GM20000 (cell line): ENCODE results near the gene RHOG.
"Not testable (repeated sequence)": the region's sequence is repeated elsewhere in the genome, so short reads cannot be mapped to it uniquely, and the experiment has no call there.

Source experiments
- DNase-seq: peaks from one replicate; pipeline ENCODE4 v3.0.0; 2012; ENCODE audit warnings: low spot score
- TF ChIP-seq, protein P1 (sequence below): IDR thresholded peaks from 2 replicates; pipeline ENCODE4 v1.5.1; 2012; ENCODE audit warnings: mild to moderate bottlenecking, control low read depth; ENCODE audit errors: extremely low read depth, missing control alignments

RHOG gene

DNA sequence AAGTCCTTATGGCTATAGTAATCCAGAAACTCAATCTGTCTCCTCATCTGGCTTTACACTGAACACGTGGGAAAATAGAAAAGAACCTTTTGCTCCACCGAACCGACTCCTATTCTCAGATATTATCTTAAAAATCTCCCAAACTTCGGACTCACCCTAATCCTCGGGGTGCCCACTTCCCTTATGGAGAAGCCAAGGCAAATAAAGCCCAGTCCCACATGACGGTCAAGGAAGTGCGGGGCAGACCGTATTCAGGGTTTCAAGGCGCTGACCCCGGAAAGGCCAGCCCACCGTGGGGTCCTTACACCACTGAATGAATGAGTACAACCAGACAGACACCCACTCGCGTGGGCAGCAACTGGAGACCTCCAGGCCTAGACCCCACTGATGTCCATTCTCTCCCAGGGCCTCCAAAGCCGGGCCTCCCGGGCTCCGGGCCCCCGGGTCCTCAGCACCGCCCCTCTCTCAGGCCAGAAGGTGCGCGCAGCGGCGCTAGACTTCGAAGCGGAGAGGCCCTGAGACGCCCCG lies 43.9 kb downstream of the RHOG start:
- no peak for DNase-seq
- TF ChIP-seq, protein P1, sequence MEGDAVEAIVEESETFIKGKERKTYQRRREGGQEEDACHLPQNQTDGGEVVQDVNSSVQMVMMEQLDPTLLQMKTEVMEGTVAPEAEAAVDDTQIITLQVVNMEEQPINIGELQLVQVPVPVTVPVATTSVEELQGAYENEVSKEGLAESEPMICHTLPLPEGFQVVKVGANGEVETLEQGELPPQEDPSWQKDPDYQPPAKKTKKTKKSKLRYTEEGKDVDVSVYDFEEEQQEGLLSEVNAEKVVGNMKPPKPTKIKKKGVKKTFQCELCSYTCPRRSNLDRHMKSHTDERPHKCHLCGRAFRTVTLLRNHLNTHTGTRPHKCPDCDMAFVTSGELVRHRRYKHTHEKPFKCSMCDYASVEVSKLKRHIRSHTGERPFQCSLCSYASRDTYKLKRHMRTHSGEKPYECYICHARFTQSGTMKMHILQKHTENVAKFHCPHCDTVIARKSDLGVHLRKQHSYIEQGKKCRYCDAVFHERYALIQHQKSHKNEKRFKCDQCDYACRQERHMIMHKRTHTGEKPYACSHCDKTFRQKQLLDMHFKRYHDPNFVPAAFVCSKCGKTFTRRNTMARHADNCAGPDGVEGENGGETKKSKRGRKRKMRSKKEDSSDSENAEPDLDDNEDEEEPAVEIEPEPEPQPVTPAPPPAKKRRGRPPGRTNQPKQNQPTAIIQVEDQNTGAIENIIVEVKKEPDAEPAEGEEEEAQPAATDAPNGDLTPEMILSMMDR, result no peak

DNA sequence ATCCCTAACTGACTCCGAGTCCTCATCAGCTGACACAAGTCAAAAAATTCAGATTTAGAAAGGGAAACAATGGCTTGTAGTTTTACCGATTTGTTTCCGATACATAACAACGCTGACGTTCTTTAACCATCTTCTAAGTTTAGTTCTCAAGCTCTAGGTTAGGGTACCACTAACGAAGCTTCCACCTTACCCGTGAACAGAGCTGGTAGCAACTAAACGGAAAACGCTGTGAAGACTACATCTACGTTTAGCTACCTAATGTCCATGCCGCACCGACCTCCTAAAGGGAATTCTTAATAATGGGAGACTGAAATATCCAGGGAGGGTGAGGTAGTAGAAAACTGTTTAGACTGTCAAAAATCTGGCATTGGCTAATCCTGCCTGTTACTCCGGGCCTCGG lies 44.4 kb downstream of the RHOG start:
- DNase-seq, result no peak
- TF ChIP-seq, protein P1, result no peak

DNA sequence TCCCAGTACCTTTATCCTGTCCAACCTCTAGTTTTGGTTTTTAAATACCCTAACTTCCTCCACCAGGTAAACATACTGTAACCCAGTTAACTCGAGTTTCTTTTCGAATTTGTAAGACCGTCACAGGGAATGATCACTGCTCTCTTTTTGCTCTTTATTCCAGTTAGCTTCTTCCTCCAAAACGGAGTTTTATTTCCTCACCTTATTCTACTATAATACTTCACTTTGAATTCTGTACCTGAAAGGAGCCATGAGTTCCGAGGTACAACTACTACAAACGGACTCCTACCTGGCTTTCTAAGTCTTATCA lies 44.8 kb downstream of the RHOG start:
- TF ChIP-seq, protein P1, result no peak
- no peak for DNase-seq

DNA sequence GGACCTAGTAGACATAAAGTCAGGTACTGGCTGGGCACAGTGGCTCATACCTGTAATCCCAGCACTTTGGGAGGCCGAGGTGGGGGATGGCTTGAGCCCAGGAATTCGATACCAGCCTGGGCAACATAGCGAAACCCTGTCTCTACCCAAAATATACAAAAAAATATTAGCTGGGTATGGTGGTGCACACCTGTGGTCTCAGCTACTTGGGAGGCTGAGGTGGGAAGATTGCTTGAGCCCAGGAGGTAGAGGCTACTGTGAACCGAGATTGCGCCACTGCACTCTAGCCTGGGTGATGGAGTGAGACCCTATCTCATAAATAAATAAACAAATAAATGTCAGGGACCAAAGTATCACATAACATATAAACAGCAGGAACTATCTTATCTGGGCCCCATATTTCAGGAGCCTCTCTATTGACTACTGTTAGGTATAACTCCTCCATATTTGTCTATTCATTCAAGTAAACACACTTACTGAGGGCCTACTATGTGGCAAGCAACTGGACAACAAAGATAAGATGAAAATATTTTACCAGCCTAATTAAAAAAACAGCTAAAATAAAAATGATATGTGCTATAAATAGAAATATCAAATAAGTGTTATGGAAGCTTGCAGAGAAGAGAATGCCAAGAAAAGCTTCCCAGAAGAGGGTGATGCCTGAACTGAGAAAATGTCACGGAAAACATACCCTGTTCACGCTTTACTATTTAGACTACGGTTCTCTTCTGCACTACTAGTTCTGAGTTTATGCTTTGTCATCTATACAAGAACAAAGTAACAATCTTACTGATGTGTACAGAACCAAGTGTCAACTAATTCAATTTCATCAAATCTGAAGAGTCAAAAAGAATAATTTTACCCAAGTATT lies 45.4 kb downstream of the RHOG start:
- TF ChIP-seq, protein P1, result no peak
- DNase-seq, result no peak

DNA sequence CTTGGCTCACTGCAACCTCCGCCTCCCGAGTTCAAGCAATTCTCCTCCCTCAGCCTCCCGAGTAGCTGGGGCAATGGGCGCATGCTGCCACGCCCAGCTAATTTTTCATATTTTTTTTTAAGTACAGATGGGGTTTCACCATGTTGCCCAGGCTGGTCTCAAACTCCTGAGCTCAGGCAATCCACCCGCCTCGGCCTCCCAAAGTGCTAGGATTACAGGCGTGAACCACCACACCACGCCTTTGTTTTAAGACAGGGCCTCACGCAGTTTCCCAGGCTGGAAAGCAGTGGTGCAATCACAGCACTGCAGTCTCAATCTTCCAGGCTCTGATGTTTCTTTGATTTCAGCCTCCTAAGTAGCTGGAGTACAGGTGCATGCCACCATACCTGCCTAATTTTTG lies 46.4 kb downstream of the RHOG start:
- DNase-seq, result not testable (repeated sequence)

DNA sequence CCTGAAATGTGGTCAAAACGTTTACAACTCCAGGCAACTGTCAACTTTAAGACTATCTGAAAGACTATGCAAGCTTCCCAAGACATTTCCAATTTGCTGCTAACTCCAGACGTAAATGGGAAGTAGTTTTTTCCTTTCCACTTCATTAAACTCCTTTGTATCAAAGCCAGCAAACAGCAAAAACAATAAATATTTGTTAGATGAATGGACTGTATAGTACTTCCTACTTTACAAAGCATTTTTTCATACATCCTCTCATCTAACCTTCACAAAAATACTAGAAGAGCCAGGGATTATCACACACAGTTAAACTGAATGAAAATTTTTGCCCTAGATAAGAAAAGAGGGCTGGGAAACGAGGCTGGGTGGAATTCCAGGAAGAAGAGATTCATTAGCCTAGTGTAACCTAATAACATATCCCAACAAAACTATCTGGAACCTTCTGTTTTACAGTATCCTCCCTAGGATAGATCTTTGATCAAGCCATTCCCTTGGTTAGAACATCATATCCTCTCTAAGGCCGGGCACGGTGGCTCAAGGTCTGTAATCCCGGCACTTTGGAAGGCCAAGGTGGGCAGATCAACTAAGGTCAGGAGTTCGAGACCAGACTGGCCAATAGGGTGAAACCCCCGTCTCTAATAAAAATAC lies 53.9 kb downstream of the RHOG start:
- TF ChIP-seq, protein P1, result no peak
- DNase-seq, result no peak

DNA sequence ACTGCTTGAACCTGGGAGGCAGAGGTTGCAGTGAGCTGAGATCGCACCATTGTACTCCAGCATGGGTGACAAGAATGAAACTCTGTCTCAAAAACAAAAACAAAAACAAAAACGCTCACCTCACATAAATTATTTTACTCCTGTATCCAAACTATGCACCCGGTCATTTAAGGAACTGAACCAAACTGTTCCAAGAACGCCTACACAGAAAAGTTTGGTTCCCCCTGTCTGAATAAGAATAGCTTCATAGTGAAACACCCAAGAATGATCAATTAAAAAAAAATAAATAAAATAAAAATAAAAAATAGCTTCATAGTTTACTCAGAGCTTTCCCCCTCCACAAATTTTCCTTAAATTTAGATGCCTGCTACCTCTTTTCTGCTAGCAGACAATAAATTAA lies 57.1 kb downstream of the RHOG start:
- TF ChIP-seq, protein P1, result no peak
- DNase-seq, result no peak
